DOHH2 (cell line): ENCODE measurements around the gene ANO4.

Experiments used
- H3F3A ChIP-seq: fragments of 200-600 bp; sonication (generic), shearing (Covaris generic); 2 replicates; pipeline ENCODE4 v1.6.0; 2016; ENCODE audit warnings: antibody characterized with exemption, mild to moderate bottlenecking; ENCODE audit not compliant: control insufficient read depth, insufficient read depth
- H3K27ac ChIP-seq: fragments of 200-600 bp; sonication (generic); 2 replicates; pipeline ENCODE4 v1.5.1; 2014; ENCODE audit warnings: low read depth, mild to moderate bottlenecking, low read length, moderate library complexity
- H3K27me3 ChIP-seq: fragments of 200-600 bp; sonication (generic); 2 replicates; pipeline ENCODE4 v1.6.1; 2014; ENCODE audit warnings: mild to moderate bottlenecking, low read length, mixed read lengths; ENCODE audit not compliant: control insufficient read depth
- H3K36me3 ChIP-seq: fragments of 200-600 bp; sonication (generic); 2 replicates; pipeline ENCODE4 v1.6.1; 2014; ENCODE audit warnings: mild to moderate bottlenecking, low read length, moderate library complexity, mixed read lengths; ENCODE audit not compliant: control insufficient read depth
- H3K4me1 ChIP-seq: fragments of 200-600 bp; sonication (generic); 2 replicates; pipeline ENCODE4 v1.6.1; 2014; ENCODE audit warnings: mild to moderate bottlenecking, low read length, mixed read lengths; ENCODE audit not compliant: control insufficient read depth
- H3K4me2 ChIP-seq: fragments of 200-600 bp; sonication (generic); 2 replicates; pipeline ENCODE4 v1.6.0; 2014; ENCODE audit warnings: mild to moderate bottlenecking, low read length, moderate library complexity
- H3K4me3 ChIP-seq: fragments of 200-600 bp; sonication (generic); 2 replicates; pipeline ENCODE4 v1.5.1; 2014; ENCODE audit warnings: mild to moderate bottlenecking, low read length, mixed read lengths
- H3K79me2 ChIP-seq: fragments of 200-600 bp; sonication (generic); 2 replicates; pipeline ENCODE4 v1.6.1; 2014; ENCODE audit warnings: mild to moderate bottlenecking, low read length, mixed read lengths; ENCODE audit not compliant: control insufficient read depth
- H3K9me2 ChIP-seq: fragments of 200-600 bp; sonication (generic); replicated peaks from 2 replicates; pipeline ENCODE4 v1.6.1; 2014; ENCODE audit warnings: mild to moderate bottlenecking, low read length, mixed read lengths; ENCODE audit not compliant: control insufficient read depth
- H3K9me3 ChIP-seq: fragments of 200-600 bp; sonication (generic); 2 replicates; pipeline ENCODE4 v1.6.1; 2014; ENCODE audit warnings: antibody characterized with exemption, low read length, mixed read lengths; ENCODE audit not compliant: control insufficient read depth, insufficient read depth
- H4K20me1 ChIP-seq: fragments of 200-600 bp; sonication (generic); 2 replicates; pipeline ENCODE4 v1.6.0; 2014; ENCODE audit warnings: low read depth, mild to moderate bottlenecking, antibody characterized with exemption, low read length, moderate library complexity; ENCODE audit not compliant: control insufficient read depth, insufficient read depth
- CTCF ChIP-seq: fragments of 200-600 bp; sonication (generic); IDR thresholded peaks from one replicate; pipeline ENCODE4 v1.5.1; 2014; ENCODE audit warnings: antibody characterized with exemption, mild to moderate bottlenecking, low read depth, low read length; ENCODE audit not compliant: poor library complexity, severe bottlenecking
- EZH2phosphoT487 ChIP-seq: fragments of 200-600 bp; sonication (generic); IDR thresholded peaks from 2 replicates; pipeline ENCODE4 v1.6.1; 2017; ENCODE audit warnings: borderline replicate concordance, mild to moderate bottlenecking, antibody characterized with exemption, low read length, moderate library complexity, mixed read lengths

Gene ANO4

GRCh38 chr12:100842156-100842555 is 47.6 kb downstream of the ANO4 start:
- Histone ChIP-seq H3K4me1 (peaks cover 38% of the 10 kb centered on the region), H3K9me2 (no peaks in the 10 kb centered on the region), H3K9me3 (no peaks in the 10 kb centered on the region), H3K4me2 (no peak overlapping the region), H3K79me2 (no peaks in the 10 kb centered on the region), H3K36me3 (no peaks in the 10 kb centered on the region), H3K4me3 (no peak overlapping the region), H3F3A (no peaks in the 10 kb centered on the region), H4K20me1 (no peaks in the 10 kb centered on the region), H3K27me3 (no peaks in the 10 kb centered on the region), H3K27ac (no peak overlapping the region)
- TF ChIP-seq CTCF (no peak), EZH2phosphoT487 (no peak)

- Histone ChIP-seq H3K4me3 (no peak overlapping the region), H3K4me1 (peaks cover 44% of the 10 kb centered on the region), H3K9me3 (no peaks in the 10 kb centered on the region), H3K4me2 (no peak overlapping the region), H3K27ac (no peak overlapping the region), H3K36me3 (no peaks in the 10 kb centered on the region), H3K79me2 (no peaks in the 10 kb centered on the region), H3K9me2 (no peaks in the 10 kb centered on the region), H3F3A (no peaks in the 10 kb centered on the region), H3K27me3 (no peaks in the 10 kb centered on the region), H4K20me1 (no peaks in the 10 kb centered on the region)
- TF ChIP-seq EZH2phosphoT487 (no peak), CTCF (no peak)
These were observed 48.5 kb downstream of the ANO4 start for GRCh38 chr12:100843061-100843460.

GRCh38 chr12:100845095-100845494 is 50.5 kb downstream of the ANO4 start:
- peak overlapping the region; percentile 48 for H3K27ac ChIP-seq
- no peaks in the 10 kb centered on the region for H3K36me3 ChIP-seq
- no peaks in the 10 kb centered on the region for H3K9me2 ChIP-seq
- TF ChIP-seq EZH2phosphoT487 (no peak), CTCF (no peak)
- peak overlapping the region; percentile 57 for H3K4me3 ChIP-seq
- peaks cover 44% of the 10 kb centered on the region for H3K4me1 ChIP-seq
- H3K79me2 ChIP-seq: no peaks in the 10 kb centered on the region
- H3F3A ChIP-seq: no peaks in the 10 kb centered on the region
- no peaks in the 10 kb centered on the region for H3K27me3 ChIP-seq
- no peaks in the 10 kb centered on the region for H4K20me1 ChIP-seq
- peak overlapping the region; percentile 76 for H3K4me2 ChIP-seq
- no peaks in the 10 kb centered on the region for H3K9me3 ChIP-seq

- Histone ChIP-seq H3K4me2 (no peak overlapping the region), H3K27me3 (no peaks in the 10 kb centered on the region), H3F3A (no peaks in the 10 kb centered on the region), H3K36me3 (no peaks in the 10 kb centered on the region), H3K9me2 (no peaks in the 10 kb centered on the region), H3K4me1 (peaks cover 25% of the 10 kb centered on the region), H3K79me2 (no peaks in the 10 kb centered on the region), H4K20me1 (no peaks in the 10 kb centered on the region), H3K27ac (no peak overlapping the region), H3K9me3 (no peaks in the 10 kb centered on the region), H3K4me3 (no peak overlapping the region)
- TF ChIP-seq EZH2phosphoT487: no peak
- TF ChIP-seq CTCF: no peak
These were observed 57.1 kb downstream of the ANO4 start for GRCh38 chr12:100851637-100852036.
